MM.1S (cell line): ENCODE results near the gene HDAC6.

ENCODE experiments used
- DNase-seq: peaks from one replicate; pipeline ENCODE4 v3.0.0-alpha.2; 2015
- H2AFZ ChIP-seq: fragments of 300-600 bp; sonication (generic); 2 replicates; pipeline ENCODE4 v1.6.0; 2016; ENCODE audit warnings: antibody characterized with exemption, low read length
- H3F3A ChIP-seq: fragments of 300-600 bp; sonication (generic); 2 replicates; pipeline ENCODE4 v1.6.1; 2016; ENCODE audit warnings: mild to moderate bottlenecking, antibody characterized with exemption, low read length, moderate library complexity, mixed read lengths; ENCODE audit not compliant: insufficient read depth
- H3K27ac ChIP-seq: fragments of 300-600 bp; sonication (generic); 2 replicates; pipeline ENCODE4 v1.5.1; 2016; ENCODE audit warnings: mild to moderate bottlenecking, low read length
- H3K27me3 ChIP-seq: fragments of 300-600 bp; sonication (generic); replicated peaks from 2 replicates; pipeline ENCODE4 v1.6.0; 2016; ENCODE audit warnings: low read length; ENCODE audit not compliant: insufficient read depth
- H3K36me3 ChIP-seq: fragments of 300-600 bp; sonication (generic); replicated peaks from 2 replicates; pipeline ENCODE4 v1.6.1; 2016; ENCODE audit warnings: mild to moderate bottlenecking, low read length, mixed read lengths; ENCODE audit not compliant: insufficient read depth
- H3K4me1 ChIP-seq: fragments of 300-600 bp; sonication (generic); 2 replicates; pipeline ENCODE4 v1.6.1; 2016; ENCODE audit warnings: low read length, mixed read lengths
- H3K4me2 ChIP-seq: fragments of 300-600 bp; sonication (generic); 2 replicates; pipeline ENCODE4 v1.6.0; 2016; ENCODE audit warnings: low read depth, low read length
- H3K4me3 ChIP-seq: fragments of 300-600 bp; sonication (generic); 2 replicates; pipeline ENCODE4 v1.5.1; 2016; ENCODE audit warnings: low read length, mixed read lengths
- H3K79me2 ChIP-seq: fragments of 300-600 bp; sonication (generic); 2 replicates; pipeline ENCODE4 v1.6.1; 2016; ENCODE audit warnings: mixed run types, low read length, mixed read lengths
- H3K9ac ChIP-seq: fragments of 300-600 bp; sonication (generic); 2 replicates; pipeline ENCODE4 v1.6.1; 2016; ENCODE audit warnings: low read length, mixed read lengths
- H3K9me2 ChIP-seq: fragments of 300-600 bp; sonication (generic); replicated peaks from 2 replicates; pipeline ENCODE4 v1.6.1; 2016; ENCODE audit warnings: mild to moderate bottlenecking, low read length, mixed read lengths; ENCODE audit not compliant: insufficient read depth
- H3K9me3 ChIP-seq: fragments of 300-600 bp; sonication (generic); replicated peaks from 2 replicates; pipeline ENCODE4 v1.6.1; 2016; ENCODE audit warnings: mild to moderate bottlenecking, low read length, mixed read lengths; ENCODE audit not compliant: insufficient read depth
- H4K20me1 ChIP-seq: fragments of 300-600 bp; sonication (generic); 2 replicates; pipeline ENCODE4 v1.6.1; 2016; ENCODE audit warnings: mild to moderate bottlenecking, low read length, moderate library complexity, mixed read lengths; ENCODE audit not compliant: insufficient read depth
- CTCF ChIP-seq: fragments of 300-600 bp; sonication (generic); IDR thresholded peaks from 2 replicates; pipeline ENCODE4 v1.5.1; 2016; ENCODE audit warnings: antibody characterized with exemption, low read length, mixed read lengths
- EZH2 ChIP-seq: fragments of 300-600 bp; sonication (generic); optimal IDR thresholded peaks from 2 replicates; pipeline ENCODE3; 2017; ENCODE audit warnings: low read depth, mild to moderate bottlenecking, antibody characterized with exemption, low read length, mixed read lengths
- EZH2phosphoT487 ChIP-seq: fragments of 300-600 bp; sonication (generic); IDR thresholded peaks from 2 replicates; pipeline ENCODE4 v1.6.1; 2018; ENCODE audit warnings: antibody characterized with exemption, low read length

The HDAC6 gene

GRCh38 chrX:48754238-48754637, 47.6 kb upstream of the HDAC6 start:
- Histone ChIP-seq H3K4me3 (no peak overlapping the region), H3K79me2 (no peaks in the 10 kb centered on the region), H3K27me3 (no peaks in the 10 kb centered on the region), H2AFZ (no peak overlapping the region), H4K20me1 (no peaks in the 10 kb centered on the region), H3F3A (no peaks in the 10 kb centered on the region), H3K4me1 (peaks cover 7% of the 10 kb centered on the region; the same call in 1 of the 2 replicates), H3K9me3 (no peaks in the 10 kb centered on the region), H3K36me3 (no peaks in the 10 kb centered on the region), H3K9ac (no peak overlapping the region), H3K4me2 (no peak overlapping the region), H3K9me2 (no peaks in the 10 kb centered on the region), H3K27ac (no peak overlapping the region)
- TF ChIP-seq CTCF (no peak), EZH2 (no peak), EZH2phosphoT487 (no peak)
- no peak for DNase-seq

GRCh38 chrX:48761674-48762471, 40.0 kb upstream of the HDAC6 start, which contains the start of gene GLOD5:
GLOD5 (plus strand) TSS chrX:48761747; CDS start chrX:48761791, 44 bp downstream.
- H3K27me3 ChIP-seq, result no peaks in the 10 kb centered on the region
- no peaks in the 10 kb centered on the region for H3K36me3 ChIP-seq
- H3F3A ChIP-seq, result no peaks in the 10 kb centered on the region
- H3K79me2 ChIP-seq, result no peaks in the 10 kb centered on the region
- peak; percentile 44 for DNase-seq
- peaks cover 7% of the 10 kb centered on the region for H3K4me1 ChIP-seq
- H4K20me1 ChIP-seq, result no peaks in the 10 kb centered on the region
- no peak within 1 kb of the TSS for H3K27ac ChIP-seq
- H3K9ac ChIP-seq, result no peak within 1 kb of the TSS
- no peak within 1 kb of the TSS for H3K4me3 ChIP-seq
- no peaks in the 10 kb centered on the region for H3K9me3 ChIP-seq
- no peak for TF ChIP-seq EZH2
- TF ChIP-seq CTCF, result peak; percentile 44
- peak within 1 kb of the TSS; percentile 84 for H2AFZ ChIP-seq
- H3K4me2 ChIP-seq, result peak within 1 kb of the TSS; percentile 59
- no peaks in the 10 kb centered on the region for H3K9me2 ChIP-seq

- Histone ChIP-seq H3K36me3 (no peaks in the 10 kb centered on the region), H3K4me2 (no peak overlapping the region), H3K9ac (no peak overlapping the region), H3K4me3 (no peak overlapping the region), H3K9me3 (no peaks in the 10 kb centered on the region), H3K79me2 (no peaks in the 10 kb centered on the region), H3K4me1 (no peaks in the 10 kb centered on the region; the same call in 1 of the 2 replicates), H3K27me3 (no peaks in the 10 kb centered on the region), H3F3A (no peaks in the 10 kb centered on the region), H4K20me1 (no peaks in the 10 kb centered on the region), H2AFZ (no peak overlapping the region), H3K9me2 (no peaks in the 10 kb centered on the region), H3K27ac (no peak overlapping the region)
- no peak for DNase-seq
- TF ChIP-seq CTCF, result no peak
- TF ChIP-seq EZH2, result no peak
- TF ChIP-seq EZH2phosphoT487, result no peak
These were observed 32.6 kb upstream of the HDAC6 start for GRCh38 chrX:48769230-48769629.
